Thymus (tissue), 11 donors: ENCODE data around the gene EPHA2. TPM values are rescaled to one million over a fixed set of nuclear protein-coding genes. Genes with fewer than 3 reads are reported as not detected.

Source experiments
- DNase-seq, 9 donors: peaks; one replicate each; pipeline ENCODE4 v3.0.0-alpha.2; 2013; ENCODE audit warnings: low spot score in 9 of 9, low read depth in 6 of 9, missing footprints in 1 of 9
- H3K27ac ChIP-seq, 2 donors: one replicate each; pipeline ENCODE4 v1.5.1; 2013; ENCODE audit warnings: control low read depth in 1 of 2, low read depth in 1 of 2, low read length in 1 of 2, mild to moderate bottlenecking in 1 of 2, moderate library complexity in 1 of 2
- H3K27me3 ChIP-seq, 2 donors: one replicate each; pipeline ENCODE4 v1.5.1; 2013; ENCODE audit warnings: low read length in 1 of 2; ENCODE audit not compliant: control insufficient read depth in 2 of 2, insufficient read depth in 1 of 2
- H3K36me3 ChIP-seq, 2 donors: one replicate each; pipeline ENCODE4 v1.5.1; 2013; ENCODE audit warnings: low read length in 1 of 2, mild to moderate bottlenecking in 1 of 2, moderate library complexity in 1 of 2; ENCODE audit not compliant: control insufficient read depth in 2 of 2, insufficient read depth in 2 of 2
- H3K4me1 ChIP-seq, 2 donors: one replicate each; pipeline ENCODE4 v1.5.1; 2013; ENCODE audit warnings: low read length in 2 of 2; ENCODE audit not compliant: control insufficient read depth in 2 of 2, insufficient read depth in 2 of 2
- H3K4me3 ChIP-seq, 2 donors: one replicate each; pipeline ENCODE4 v1.5.1; 2013; ENCODE audit warnings: low read length in 2 of 2, control low read depth in 1 of 2, mild to moderate bottlenecking in 1 of 2
- H3K9me3 ChIP-seq, 2 donors: one replicate each; pipeline ENCODE4 v1.5.1; 2013; ENCODE audit warnings: low read length in 1 of 2, mild to moderate bottlenecking in 1 of 2; ENCODE audit not compliant: control insufficient read depth in 2 of 2, insufficient read depth in 1 of 2
- WGBS: extraction: QIAGEN DNeasy Blood & Tissue Kit; methylation state at CpG from one replicate; pipeline ENCODE4 v1.1.7; 2013; 5-methylcytosine and 5-hydroxymethylcytosine counted together
- polyA plus RNA-seq: library from polyadenylated mRNA; stranded (reverse); fragments of 200-250 nt; gene quantifications from one replicate; pipeline ENCODE4 v1.2.3, GENCODE V29; 2013
- total RNA-seq: library from RNA; stranded (reverse); fragments of 120-200 nt; gene quantifications from one replicate; pipeline ENCODE4 v1.2.4, GENCODE V29; 2013
- donor health status: healthy.

EPHA2 gene
- total and polyA plus RNA-seq, 2 donors: 1.4 to 6.2 TPM

- peaks cover 0 to 7% of the 10 kb centered on the region in 2 donors for H3K4me1 ChIP-seq
- H3K36me3 ChIP-seq: no peaks in the 10 kb centered on the region
- H3K27me3 ChIP-seq: peaks cover 0 to 25% of the 10 kb centered on the region in 2 donors
- peaks cover 0 to 4% of the 10 kb centered on the region in 2 donors for H3K9me3 ChIP-seq
- no peak overlapping the region for H3K27ac ChIP-seq
- no peak overlapping the region for H3K4me3 ChIP-seq
- peak; percentile 54 to 90 (median 73) for DNase-seq
- WGBS: 27% methylated on average over 15 of the region's 15 CpGs
Measured at GRCh38 chr1:16187748-16188401, 32.0 kb upstream of the EPHA2 start.

GRCh38 chr1:16186655-16187235 lies 30.9 kb upstream of the EPHA2 start:
- peaks cover 0 to under 1% of the 10 kb centered on the region in 2 donors for H3K9me3 ChIP-seq
- H3K4me3 ChIP-seq: no peak overlapping the region
- no peaks in the 10 kb centered on the region for H3K36me3 ChIP-seq
- 97% methylated on average over 9 of the region's 9 CpGs for WGBS
- H3K27me3 ChIP-seq: peaks cover 0 to 21% of the 10 kb centered on the region in 2 donors
- peaks cover 0 to 9% of the 10 kb centered on the region in 2 donors for H3K4me1 ChIP-seq
- H3K27ac ChIP-seq: no peak overlapping the region
- DNase-seq: no peak

- 91% methylated on average over 10 of the region's 10 CpGs for WGBS
- H3K27me3 ChIP-seq: peaks cover 0 to 10% of the 10 kb centered on the region in 2 donors
- peaks cover 0 to 12% of the 10 kb centered on the region in 2 donors for H3K4me1 ChIP-seq
- H3K4me3 ChIP-seq: no peak overlapping the region
- no peak for DNase-seq
- no peaks in the 10 kb centered on the region for H3K36me3 ChIP-seq
- no peak overlapping the region for H3K27ac ChIP-seq
- H3K9me3 ChIP-seq: no peaks in the 10 kb centered on the region
Measured at GRCh38 chr1:16184557-16185303, 28.9 kb upstream of the EPHA2 start.

GRCh38 chr1:16183765-16184556 lies 28.1 kb upstream of the EPHA2 start:
- WGBS: 92% methylated on average over 19 of the region's 19 CpGs
- Histone ChIP-seq H3K27ac (no peak overlapping the region), H3K4me1 (peaks cover 0 to 12% of the 10 kb centered on the region in 2 donors), H3K9me3 (no peaks in the 10 kb centered on the region), H3K27me3 (peaks cover 0 to 4% of the 10 kb centered on the region in 2 donors), H3K4me3 (no peak overlapping the region), H3K36me3 (no peaks in the 10 kb centered on the region)
- no peak for DNase-seq

GRCh38 chr1:16183179-16183578 lies 27.3 kb upstream of the EPHA2 start:
- Histone ChIP-seq H3K27me3 (no peaks in the 10 kb centered on the region), H3K9me3 (no peaks in the 10 kb centered on the region), H3K36me3 (no peaks in the 10 kb centered on the region), H3K4me1 (peaks cover 0 to 15% of the 10 kb centered on the region in 2 donors), H3K27ac (no peak overlapping the region), H3K4me3 (no peak overlapping the region)
- DNase-seq: no peak
- 96% methylated on average over 13 of the region's 13 CpGs for WGBS

GRCh38 chr1:16181887-16182719 lies 26.2 kb upstream of the EPHA2 start:
- DNase-seq: no peak

GRCh38 chr1:16180291-16180824 lies 24.5 kb upstream of the EPHA2 start:
- WGBS: 93% methylated on average over 13 of the region's 13 CpGs
- no peak for DNase-seq
- Histone ChIP-seq H3K27ac (no peak overlapping the region), H3K36me3 (no peaks in the 10 kb centered on the region), H3K27me3 (no peaks in the 10 kb centered on the region), H3K9me3 (no peaks in the 10 kb centered on the region), H3K4me3 (no peak overlapping the region), H3K4me1 (peaks cover 0 to 15% of the 10 kb centered on the region in 2 donors)

More at GRCh38 chr1:16181887-16182719, 26.2 kb upstream of the EPHA2 start:
- H3K4me3 ChIP-seq: no peak overlapping the region
- H3K27me3 ChIP-seq: no peaks in the 10 kb centered on the region
- peaks cover 0 to 12% of the 10 kb centered on the region in 2 donors for H3K4me1 ChIP-seq
- 89% methylated on average over 18 of the region's 18 CpGs for WGBS
- H3K27ac ChIP-seq: peak overlapping the region; percentile 37 to 72
- H3K36me3 ChIP-seq: no peaks in the 10 kb centered on the region
- no peaks in the 10 kb centered on the region for H3K9me3 ChIP-seq
